A549 treated with GW870086 at 1 μM for 4 hours (cell line): Measurements from ENCODE around the gene SEMA5A. TPM values are rescaled to one million over a fixed set of nuclear protein-coding genes. Genes with fewer than 3 reads are reported as not detected.

Source experiments
- total RNA-seq: library from RNA; stranded (reverse); fragments of 200-300 nt; extraction: Qiagen RNA extraction; gene quantifications from 5 replicates; pipeline ENCODE4 v1.2.3, GENCODE V29; 2022; ENCODE audit warnings: low read depth

Gene SEMA5A
- not detected in 5 replicates for total RNA-seq

DNA sequence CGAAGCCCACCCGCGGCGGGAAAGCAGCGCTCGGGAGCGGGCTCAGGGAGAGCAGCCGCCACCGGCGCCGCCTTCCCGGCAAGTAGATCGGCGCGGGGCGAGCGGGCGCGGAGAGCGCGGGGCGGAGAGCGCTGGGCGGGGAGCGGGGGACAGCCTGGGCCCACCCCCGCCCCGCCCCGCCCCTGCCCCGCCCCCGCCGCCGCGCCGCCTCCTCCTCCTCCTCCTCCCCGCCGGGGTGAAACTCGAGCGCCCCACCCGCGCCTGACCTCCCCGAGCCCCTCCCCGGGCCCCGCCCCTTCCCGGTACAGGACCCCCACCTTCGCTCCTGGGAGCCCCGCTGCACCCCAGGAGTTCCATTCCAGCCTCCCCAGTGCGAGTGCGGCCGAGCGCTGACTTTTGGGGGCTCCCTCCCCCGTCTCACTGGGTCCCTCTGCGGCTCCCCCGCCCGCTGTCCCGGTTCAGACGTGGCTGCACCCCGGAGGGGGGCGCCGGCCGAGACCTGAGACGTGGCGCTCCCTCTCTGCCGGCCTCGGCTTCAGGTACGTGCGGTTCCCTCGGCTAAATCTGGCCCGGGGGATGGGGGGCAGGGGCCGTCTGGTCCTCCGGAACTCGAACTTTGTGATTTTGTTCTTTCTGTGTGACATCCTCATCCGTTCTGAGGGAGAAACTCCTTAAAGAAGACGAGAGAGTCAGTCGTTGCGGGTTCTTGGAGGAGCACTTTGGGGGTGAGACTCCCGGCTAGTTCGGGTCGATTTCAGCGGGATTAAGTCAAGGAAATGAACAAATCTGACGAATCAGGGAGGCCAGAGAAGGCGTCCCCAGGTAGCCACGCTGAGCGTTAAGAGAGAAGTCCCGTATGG is at the start of gene SEMA5A:
Gene SEMA5A (minus strand): TSS at position 84 of the 860 bp plus-strand sequence. CDS start 166,129 bp downstream, outside the sequence.

Other genes starting within 250 kb of the SEMA5A start
- gene TAS2R1, start 84.3 kb upstream of the SEMA5A start, total RNA-seq: not detected in 5 replicates